ACC112 (cell line): ENCODE results near the gene AXIN2.
"Not testable (repeated sequence)": the region's sequence is repeated elsewhere in the genome, so short reads cannot be mapped to it uniquely, and the experiment has no call there.

ENCODE experiments used
- H2AFZ ChIP-seq: fragments of 200-600 bp; sonication (generic); one replicate; pipeline ENCODE4 v1.6.0; 2017; ENCODE audit warnings: antibody characterized with exemption, low read length; ENCODE audit not compliant: unreplicated experiment
- H3K27ac ChIP-seq: fragments of 200-600 bp; sonication (generic); 2 replicates; pipeline ENCODE4 v1.5.1; 2014; ENCODE audit warnings: low read depth, mild to moderate bottlenecking, antibody characterized with exemption, low read length, moderate library complexity
- H3K27me3 ChIP-seq: fragments of 200-600 bp; sonication (generic); 2 replicates; pipeline ENCODE4 v1.6.1; 2014; ENCODE audit warnings: mild to moderate bottlenecking, antibody characterized with exemption, low read length, moderate library complexity, mixed read lengths; ENCODE audit not compliant: insufficient read depth
- H3K36me3 ChIP-seq: fragments of 200-600 bp; sonication (generic); 2 replicates; pipeline ENCODE4 v1.6.1; 2016; ENCODE audit warnings: mild to moderate bottlenecking, antibody characterized with exemption, low read length, moderate library complexity, mixed read lengths; ENCODE audit not compliant: insufficient read depth
- H3K4me1 ChIP-seq: fragments of 200-600 bp; sonication (generic); one replicate; pipeline ENCODE4 v1.6.1; 2016; ENCODE audit warnings: low read length, mixed read lengths; ENCODE audit not compliant: insufficient read depth, unreplicated experiment, control insufficient read depth
- H3K4me3 ChIP-seq: fragments of 200-600 bp; sonication (generic); 2 replicates; pipeline ENCODE4 v1.5.1; 2014; ENCODE audit warnings: mild to moderate bottlenecking, low read depth, low read length
- H3K79me2 ChIP-seq: fragments of 200-600 bp; sonication (generic); one replicate; pipeline ENCODE4 v1.6.0; 2016; ENCODE audit warnings: low read length; ENCODE audit not compliant: control insufficient read depth, unreplicated experiment, insufficient read depth

AXIN2 gene

DNA sequence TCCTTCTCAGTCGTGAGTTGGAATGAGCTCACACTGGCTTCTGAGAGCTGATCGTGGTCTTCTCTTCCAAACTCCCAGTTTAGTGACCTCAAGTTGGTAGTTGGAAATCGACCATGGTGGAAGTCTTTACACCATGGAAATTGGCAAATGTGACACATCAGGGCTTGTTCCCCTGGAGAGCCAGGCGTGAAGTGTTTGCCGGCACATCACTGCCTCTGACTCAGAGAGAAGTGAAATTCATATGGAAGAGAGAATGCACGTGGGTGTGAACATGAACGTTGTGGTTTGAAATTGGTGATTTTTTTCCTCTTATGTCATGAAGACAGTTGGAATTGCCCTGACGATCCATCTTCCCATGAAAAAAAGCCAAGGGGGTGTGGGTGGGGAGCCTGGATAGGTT is 47.4 kb downstream of the AXIN2 start:
- no peak overlapping the region for H3K4me3 ChIP-seq
- H3K36me3 ChIP-seq: no peaks in the 10 kb centered on the region
- peak overlapping the region; percentile 83 for H3K27ac ChIP-seq
- H3K4me1 ChIP-seq: peaks cover 9% of the 10 kb centered on the region
- no peaks in the 10 kb centered on the region for H3K27me3 ChIP-seq
- H2AFZ ChIP-seq: peak overlapping the region; percentile 83
- no peaks in the 10 kb centered on the region for H3K79me2 ChIP-seq

DNA sequence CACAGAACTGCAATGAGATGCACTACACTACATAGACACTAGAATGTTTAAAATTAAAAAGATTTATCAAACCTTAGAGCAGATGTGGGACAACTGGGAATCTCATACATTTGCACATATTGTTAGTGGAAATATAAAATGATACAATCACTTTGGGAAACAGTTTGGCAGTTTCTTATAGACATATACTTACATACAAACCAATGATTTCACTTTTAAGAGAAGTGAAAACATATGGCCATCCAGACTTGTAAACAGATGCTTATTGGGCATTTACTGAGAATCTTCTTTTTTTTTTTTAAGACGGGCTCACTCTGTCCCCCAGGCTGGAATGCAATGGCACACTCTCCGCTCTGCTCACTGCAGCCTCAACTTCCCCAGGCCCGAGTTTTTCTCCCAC is 50.1 kb downstream of the AXIN2 start:
- Histone ChIP-seq H3K36me3 (no peaks in the 10 kb centered on the region), H2AFZ (no peak overlapping the region), H3K79me2 (no peaks in the 10 kb centered on the region), H3K27ac (no peak overlapping the region), H3K4me3 (no peak overlapping the region), H3K27me3 (no peaks in the 10 kb centered on the region), H3K4me1 (peaks cover 9% of the 10 kb centered on the region)

DNA sequence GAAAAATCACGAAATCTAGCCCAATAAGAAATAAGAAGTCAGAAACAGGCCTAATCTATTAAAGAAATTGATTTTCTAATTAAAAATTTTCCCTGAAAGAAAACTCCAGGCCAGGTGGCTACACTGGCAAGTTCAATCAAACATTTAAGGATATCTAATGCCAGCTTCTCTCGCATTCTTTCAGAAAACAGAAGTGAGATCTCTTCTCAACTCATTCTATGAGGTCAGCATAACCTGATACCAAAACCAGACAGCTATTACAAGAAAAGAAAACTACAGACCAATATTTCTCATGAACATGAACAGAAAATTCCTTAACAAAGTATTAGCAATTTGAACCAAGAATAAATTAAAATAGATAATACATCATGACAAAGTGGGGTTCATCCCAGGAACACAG is 52.4 kb downstream of the AXIN2 start:
- Histone ChIP-seq H3K27me3 (no peaks in the 10 kb centered on the region), H3K4me1 (no peaks in the 10 kb centered on the region), H3K4me3 (no peak overlapping the region), H2AFZ (no peak overlapping the region), H3K79me2 (no peaks in the 10 kb centered on the region), H3K27ac (no peak overlapping the region), H3K36me3 (no peaks in the 10 kb centered on the region)

DNA sequence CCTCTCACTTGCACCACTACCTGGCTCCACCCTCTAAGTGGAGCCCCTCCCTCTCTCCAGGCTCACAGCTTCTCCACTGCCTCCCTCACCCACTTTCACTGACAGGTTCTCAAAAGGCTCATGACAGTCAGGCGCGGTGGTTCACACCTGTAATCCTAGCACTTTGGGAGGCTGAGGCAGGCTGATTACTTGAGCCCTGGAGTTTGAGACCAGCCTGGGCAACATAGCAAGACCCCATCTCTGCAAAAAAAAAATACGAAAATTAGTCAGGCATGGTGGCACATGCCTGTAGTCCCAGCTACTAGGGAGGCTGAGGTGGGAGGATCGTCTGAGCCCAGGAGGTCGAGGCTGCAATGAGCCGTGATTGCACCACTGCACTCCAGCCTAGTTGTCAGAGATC is 56.8 kb downstream of the AXIN2 start:
- H2AFZ ChIP-seq, H3K27ac ChIP-seq, H3K4me1 ChIP-seq, H3K36me3 ChIP-seq, H3K27me3 ChIP-seq, H3K79me2 ChIP-seq, H3K4me3 ChIP-seq: not testable (repeated sequence)

DNA sequence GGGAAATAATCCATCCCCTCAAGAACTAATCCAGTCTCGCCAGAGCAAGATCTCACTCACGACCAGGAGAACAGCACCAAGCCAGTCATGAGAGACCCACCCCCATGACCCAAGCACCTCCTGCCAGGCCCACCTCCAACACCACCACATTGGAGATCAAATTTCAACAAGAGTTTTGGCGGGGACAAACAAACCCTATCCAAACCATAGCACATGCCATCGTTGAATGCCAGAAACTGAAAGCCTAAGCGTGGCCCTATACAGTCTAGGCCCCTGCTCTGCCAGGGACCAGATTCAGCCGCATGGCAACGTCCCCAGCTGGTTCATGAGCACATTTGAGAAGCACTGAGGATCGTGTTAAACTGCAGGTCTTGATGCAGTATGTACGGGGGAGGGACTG is 57.3 kb downstream of the AXIN2 start:
- Histone ChIP-seq H3K4me3 (no peak overlapping the region), H3K27ac (no peak overlapping the region), H3K36me3 (no peaks in the 10 kb centered on the region), H3K27me3 (no peaks in the 10 kb centered on the region), H2AFZ (no peak overlapping the region), H3K79me2 (no peaks in the 10 kb centered on the region), H3K4me1 (no peaks in the 10 kb centered on the region)

DNA sequence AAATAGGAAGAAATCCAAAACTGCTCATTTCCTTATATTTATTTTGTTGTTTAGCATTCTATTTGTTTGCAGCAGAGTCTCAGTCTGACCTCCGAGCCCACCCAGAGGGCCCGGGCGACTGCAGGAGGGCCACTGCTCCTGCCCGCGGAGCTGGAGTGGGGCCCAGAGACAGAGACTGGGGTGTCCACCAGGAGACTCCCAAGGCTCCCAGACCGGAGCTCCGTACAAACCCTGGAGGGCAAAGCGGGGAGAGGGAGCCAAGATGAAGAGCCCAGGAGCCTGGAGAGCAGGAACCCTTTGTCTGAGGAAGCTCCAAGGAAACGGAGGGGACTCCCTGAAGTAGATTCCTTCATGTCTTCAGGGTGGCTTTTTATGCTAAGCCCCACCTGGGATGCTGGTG is 57.9 kb downstream of the AXIN2 start:
- Histone ChIP-seq H3K4me3 (no peak overlapping the region), H3K36me3 (no peaks in the 10 kb centered on the region), H3K27ac (no peak overlapping the region), H3K79me2 (no peaks in the 10 kb centered on the region), H3K27me3 (no peaks in the 10 kb centered on the region), H3K4me1 (no peaks in the 10 kb centered on the region), H2AFZ (no peak overlapping the region)

DNA sequence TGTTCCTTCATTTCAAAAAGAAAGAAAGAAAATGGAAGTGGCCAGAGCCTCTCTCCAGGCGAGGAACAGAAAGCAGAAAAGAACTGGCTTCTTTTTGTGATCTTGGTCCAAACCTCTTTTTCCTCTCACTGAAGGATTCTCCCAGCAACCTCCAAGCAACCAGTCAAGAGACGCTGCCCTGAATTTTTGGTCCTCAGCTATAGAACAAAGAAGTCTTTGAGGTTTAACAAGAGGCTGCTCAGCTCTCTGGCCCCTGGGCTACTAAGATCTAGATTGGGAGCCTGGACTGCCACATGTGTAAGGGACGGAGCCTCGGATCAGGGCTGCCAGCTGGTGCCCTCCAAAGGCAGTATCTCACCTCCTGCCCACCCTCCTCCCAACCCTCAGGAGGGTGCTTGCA is 62.6 kb downstream of the AXIN2 start:
- Histone ChIP-seq H3K4me3 (no peak overlapping the region), H3K36me3 (no peaks in the 10 kb centered on the region), H3K4me1 (no peaks in the 10 kb centered on the region), H3K27me3 (no peaks in the 10 kb centered on the region), H2AFZ (no peak overlapping the region), H3K27ac (no peak overlapping the region), H3K79me2 (no peaks in the 10 kb centered on the region)

DNA sequence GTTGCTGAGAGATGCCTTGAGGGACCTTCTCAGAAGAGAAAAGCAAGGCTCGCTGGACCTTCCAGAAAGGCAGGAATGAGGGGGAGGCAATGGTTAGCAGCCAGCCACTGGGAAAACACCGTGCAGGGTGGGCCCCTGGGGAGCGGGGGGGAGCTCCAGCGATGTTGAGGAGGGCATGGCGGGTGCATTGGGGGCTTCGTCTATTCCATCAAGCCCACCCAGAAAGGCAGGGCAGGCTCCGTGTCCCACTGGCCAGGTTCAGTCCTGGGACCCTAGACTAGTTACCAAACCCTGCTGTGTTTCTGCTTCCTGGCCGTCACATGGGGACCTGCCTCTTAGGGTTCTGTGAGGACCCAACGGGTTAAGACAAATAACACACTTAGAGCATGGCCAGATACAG is 64.6 kb downstream of the AXIN2 start:
- no peaks in the 10 kb centered on the region for H3K79me2 ChIP-seq
- H3K4me1 ChIP-seq: no peaks in the 10 kb centered on the region
- H3K27ac ChIP-seq: no peak overlapping the region
- no peaks in the 10 kb centered on the region for H3K36me3 ChIP-seq
- H3K27me3 ChIP-seq: no peaks in the 10 kb centered on the region
- no peak overlapping the region for H3K4me3 ChIP-seq
- no peak overlapping the region for H2AFZ ChIP-seq

DNA sequence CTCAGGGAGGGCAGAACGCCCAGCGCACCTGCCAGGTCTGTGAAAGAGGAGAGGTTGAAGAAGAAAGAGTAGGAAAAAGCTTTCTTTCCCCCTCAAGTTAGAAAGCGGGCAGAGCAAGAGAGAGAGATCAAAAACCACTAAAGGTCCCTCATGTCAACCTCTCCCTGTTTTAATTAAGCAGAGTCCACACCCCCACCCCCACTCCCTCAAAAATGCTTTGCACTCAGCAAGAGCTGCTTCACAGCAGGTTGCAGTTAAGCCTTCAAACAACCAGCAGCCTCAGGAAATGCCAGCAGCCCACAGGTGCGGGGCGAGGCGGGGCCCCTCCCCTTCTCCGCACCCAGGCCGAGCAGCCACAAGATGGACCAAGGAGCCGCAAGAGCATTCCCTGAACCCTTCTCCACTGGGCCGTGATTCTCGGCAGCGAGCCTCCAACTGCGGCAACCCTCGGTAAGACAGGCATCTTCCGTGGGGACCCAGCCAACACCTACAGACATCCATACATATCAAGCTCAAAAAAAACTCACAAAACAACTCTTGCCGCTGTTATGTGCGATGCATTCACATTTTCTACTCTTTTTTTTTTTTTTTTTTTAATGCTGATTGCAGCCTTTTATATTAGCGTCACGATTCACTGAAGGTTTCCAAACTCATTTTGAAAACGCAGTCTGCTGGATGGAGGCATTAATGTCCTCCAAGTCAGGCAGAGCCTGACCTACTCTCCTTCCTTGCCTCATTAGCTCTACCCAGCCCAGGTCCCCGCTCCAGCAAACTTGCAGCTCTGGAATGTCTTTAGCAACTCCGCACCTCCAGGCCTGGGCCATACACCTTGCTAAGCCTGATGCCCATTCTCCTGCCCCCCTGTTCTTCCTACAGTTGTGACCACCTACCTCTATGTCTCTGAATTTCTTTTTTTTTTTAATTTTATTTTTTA is 66.1 kb downstream of the AXIN2 start:
- H3K27me3 ChIP-seq: no peaks in the 10 kb centered on the region
- H3K4me3 ChIP-seq: no peak overlapping the region
- no peaks in the 10 kb centered on the region for H3K4me1 ChIP-seq
- H2AFZ ChIP-seq: no peak overlapping the region
- no peaks in the 10 kb centered on the region for H3K79me2 ChIP-seq
- no peak overlapping the region for H3K27ac ChIP-seq
- no peaks in the 10 kb centered on the region for H3K36me3 ChIP-seq

DNA sequence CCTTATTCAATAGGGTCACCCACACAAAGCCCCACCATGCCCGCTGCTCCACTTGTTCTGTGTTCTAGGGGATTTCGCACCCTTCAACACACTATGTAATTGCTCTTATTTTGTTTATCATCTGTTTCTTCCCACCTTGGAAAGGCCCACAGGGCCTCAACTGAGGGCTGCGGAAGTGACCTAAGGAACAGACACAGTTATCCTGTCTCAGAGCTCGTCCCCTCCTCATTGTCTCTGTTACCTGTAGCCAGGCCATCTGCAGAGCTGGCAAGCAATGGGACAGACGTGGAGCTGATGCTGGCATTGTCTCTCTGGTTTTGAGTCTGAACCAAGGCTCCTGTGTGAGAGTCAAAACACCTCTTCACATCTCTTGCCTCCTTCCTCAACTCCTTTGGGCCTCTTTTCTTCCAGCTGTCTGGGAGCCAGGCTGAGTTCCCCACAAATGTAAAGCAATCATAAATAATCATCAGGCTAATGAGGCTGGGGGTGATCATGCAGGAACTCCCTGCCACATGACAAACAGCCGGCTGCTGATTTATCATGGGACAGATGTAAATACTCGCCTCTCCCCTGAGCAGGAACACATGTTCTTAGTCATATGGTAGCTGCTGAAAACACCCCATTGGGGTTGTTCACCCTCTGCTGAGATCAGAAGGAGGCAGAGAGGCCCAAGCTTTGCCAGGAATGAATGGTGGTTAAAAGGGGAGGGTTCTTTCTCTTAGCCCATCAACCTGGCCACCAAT is 71.9 kb downstream of the AXIN2 start:
- Histone ChIP-seq H3K4me3 (no peak overlapping the region), H3K4me1 (peaks cover 11% of the 10 kb centered on the region), H2AFZ (no peak overlapping the region), H3K79me2 (no peaks in the 10 kb centered on the region), H3K27me3 (no peaks in the 10 kb centered on the region), H3K36me3 (no peaks in the 10 kb centered on the region), H3K27ac (no peak overlapping the region)

DNA sequence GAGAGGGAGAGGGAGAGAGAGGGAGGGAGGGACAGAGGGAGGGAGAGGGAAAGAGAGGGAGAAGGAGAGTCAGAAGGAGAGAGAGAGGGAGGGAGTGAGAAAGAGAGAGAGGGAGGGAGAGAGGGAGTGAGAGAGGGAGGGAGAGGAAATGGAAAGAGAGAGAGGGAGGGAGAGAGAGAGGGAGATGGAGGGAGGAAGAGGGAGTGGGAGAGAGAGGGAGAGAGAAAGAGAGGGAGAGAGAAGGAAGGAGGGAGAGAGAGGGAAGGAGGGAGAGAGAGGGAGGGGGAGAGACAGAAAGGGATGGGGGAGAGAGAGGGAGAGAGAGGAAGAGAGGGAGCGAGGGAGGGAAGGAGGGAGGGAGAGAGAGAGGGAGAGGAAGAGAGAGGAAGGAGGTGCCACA is 72.8 kb downstream of the AXIN2 start:
- no peaks in the 10 kb centered on the region for H3K36me3 ChIP-seq
- no peak overlapping the region for H3K4me3 ChIP-seq
- H3K27ac ChIP-seq: no peak overlapping the region
- peaks cover 11% of the 10 kb centered on the region for H3K4me1 ChIP-seq
- no peak overlapping the region for H2AFZ ChIP-seq
- no peaks in the 10 kb centered on the region for H3K27me3 ChIP-seq
- no peaks in the 10 kb centered on the region for H3K79me2 ChIP-seq
